ENCODE data around the gene DAAM2.

DAAM2 gene

DNA sequence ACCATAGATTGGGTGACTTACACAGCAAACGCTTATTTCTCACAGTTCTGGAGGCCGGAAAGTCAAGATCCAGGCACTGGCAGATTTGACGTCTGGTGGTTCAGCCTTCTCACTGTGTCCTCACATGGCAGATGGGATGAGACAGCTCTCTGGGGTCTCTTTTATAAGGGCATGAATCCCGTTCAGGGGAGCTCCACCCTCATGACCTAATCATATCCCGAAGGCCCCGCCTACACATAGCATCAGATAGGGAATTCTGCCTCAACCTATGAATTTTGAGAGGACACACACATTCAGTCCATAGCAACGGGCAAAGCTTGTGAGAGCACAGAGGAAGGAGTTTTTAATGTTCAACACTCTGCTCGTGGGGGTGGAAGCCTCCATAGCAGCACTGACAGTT is 27.5 kb downstream of the DAAM2 start:
- no peak for ATAC-seq

DNA sequence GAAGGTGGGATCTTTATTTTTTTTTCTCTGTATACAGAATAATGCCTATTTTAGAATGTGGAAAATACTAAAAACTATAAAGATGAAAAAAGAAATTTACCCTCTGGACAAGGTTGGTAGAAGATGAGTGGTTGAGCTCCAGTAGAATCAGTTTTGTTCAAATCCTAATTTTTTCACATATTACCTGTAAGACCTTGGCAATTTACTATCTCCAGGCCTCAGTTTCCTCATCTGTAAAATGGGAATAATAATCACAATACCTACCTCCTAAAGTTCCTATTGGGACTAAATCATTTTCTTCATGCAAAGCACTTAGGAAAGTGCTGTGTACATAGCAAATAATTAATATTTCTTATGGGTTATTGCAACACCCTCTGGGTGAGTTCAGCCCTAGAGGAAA is 28.4 kb downstream of the DAAM2 start:
- ATAC-seq, result no peak

DNA sequence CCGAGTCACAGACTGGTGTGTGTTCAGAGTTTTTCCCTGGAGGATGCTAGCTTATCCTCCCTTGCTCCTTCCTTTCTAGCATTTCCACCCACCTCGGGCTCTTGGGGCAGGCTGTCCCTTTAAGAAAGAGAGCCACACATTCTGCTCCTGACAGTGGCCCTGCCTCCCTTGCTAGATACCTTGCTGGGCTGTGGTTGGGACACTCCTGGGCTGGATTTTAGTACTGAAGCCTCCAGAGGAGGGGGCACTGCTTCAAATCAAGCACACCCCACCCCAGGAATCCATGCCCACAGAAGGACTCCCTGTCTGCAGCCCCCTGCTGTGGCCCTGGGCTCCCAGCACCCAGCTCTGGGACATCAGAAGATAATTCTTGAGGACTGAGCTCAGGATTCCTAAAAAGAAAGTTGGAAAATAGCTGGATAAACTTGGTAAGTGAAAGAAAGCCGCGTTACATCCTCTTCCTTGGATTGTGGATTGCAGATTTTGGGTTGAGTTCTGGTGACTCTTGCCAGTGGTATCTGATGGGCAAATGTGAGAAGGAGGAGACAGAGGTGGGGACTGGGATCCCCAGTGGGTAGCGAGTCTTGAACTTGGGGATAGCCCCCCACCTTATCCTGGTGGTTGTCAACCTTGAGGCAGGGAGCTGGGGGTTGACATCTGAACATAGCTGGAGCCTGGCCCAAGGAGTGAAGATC is 29.0 kb downstream of the DAAM2 start:
- no peak for ATAC-seq

DNA sequence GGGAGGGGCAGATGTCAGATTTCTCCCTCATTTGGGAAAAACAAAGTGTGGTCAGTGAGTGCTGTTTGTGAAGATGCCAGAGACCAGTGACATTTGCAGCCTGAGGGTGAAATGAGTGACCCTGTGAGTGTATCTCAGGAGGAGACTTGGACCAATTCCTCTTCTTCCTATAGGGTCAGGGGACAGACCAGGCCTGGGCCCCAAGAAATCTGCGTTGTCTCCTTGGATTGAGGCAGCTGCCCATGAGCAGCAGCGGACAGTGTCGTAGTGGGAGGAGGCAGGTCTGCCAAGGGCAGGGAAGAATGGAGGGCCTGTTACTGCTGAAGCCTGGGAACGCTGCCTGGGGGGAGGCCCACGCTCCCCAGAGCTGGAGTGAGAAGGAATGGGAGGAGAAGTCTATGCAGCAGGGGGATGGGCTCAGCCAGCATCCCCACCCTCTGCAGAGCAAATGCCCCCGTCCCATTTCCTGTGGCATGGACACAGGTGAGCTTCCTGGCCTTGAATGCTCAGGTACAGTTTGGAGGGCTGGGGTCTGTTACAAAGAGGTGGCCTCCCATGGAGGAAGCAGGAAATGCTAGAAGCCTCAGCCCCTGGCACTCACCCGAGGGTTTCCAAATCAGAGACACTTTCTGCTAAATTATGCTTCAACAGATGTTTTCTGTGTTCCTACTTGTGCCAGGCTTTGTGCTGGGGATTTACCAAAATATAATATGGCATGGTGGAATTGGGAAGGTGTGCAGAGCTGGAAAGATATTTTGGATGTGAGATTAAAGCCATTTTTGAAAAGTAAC is 29.8 kb downstream of the DAAM2 start:
- ATAC-seq, result no peak

DNA sequence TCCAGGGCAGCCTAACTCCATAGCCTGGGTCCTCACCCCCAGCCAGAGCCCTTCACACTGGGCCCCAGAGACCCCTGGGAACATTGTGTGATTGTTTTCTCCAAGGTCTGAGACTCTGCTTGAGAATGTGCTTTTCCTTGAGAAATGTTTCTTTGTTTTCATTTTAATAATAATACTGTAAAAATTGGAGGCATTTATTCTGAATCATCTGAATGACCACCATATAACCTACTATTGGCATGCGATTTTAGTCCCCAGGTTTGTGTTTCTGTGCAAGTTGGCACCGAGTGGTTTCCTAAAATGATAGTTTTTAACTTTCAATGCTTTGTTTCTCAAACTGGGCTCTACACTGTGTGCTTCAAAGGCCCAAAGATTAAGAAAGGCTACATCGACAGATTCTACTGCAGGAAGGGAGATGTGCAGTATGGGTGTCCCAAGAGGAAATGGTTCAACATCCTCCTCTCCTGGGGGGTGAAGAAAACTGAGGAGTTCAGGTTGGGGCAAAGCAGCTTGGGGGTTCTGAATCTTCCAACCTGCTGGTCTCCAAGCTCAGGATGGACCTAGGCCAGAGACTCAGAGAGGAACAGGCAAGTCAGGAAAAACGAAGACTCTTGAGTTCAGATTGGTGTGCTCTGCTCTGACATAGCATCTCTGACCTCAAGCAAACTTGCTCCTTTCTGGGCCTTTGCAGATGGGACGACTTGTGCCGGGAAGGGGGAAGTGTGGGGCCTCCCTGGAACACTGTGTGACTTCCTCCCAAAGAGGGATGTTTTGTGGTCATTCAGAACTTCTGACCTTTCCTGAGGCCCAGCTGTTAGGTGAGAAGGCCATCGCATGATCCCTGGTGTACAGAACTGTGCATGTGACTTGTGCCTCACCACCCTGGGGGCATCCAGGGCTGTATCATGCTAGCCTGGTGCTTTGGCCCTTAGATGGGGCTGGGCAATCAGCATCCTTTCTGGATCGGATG is 31.0 kb downstream of the DAAM2 start:
- no peak for ATAC-seq

DNA sequence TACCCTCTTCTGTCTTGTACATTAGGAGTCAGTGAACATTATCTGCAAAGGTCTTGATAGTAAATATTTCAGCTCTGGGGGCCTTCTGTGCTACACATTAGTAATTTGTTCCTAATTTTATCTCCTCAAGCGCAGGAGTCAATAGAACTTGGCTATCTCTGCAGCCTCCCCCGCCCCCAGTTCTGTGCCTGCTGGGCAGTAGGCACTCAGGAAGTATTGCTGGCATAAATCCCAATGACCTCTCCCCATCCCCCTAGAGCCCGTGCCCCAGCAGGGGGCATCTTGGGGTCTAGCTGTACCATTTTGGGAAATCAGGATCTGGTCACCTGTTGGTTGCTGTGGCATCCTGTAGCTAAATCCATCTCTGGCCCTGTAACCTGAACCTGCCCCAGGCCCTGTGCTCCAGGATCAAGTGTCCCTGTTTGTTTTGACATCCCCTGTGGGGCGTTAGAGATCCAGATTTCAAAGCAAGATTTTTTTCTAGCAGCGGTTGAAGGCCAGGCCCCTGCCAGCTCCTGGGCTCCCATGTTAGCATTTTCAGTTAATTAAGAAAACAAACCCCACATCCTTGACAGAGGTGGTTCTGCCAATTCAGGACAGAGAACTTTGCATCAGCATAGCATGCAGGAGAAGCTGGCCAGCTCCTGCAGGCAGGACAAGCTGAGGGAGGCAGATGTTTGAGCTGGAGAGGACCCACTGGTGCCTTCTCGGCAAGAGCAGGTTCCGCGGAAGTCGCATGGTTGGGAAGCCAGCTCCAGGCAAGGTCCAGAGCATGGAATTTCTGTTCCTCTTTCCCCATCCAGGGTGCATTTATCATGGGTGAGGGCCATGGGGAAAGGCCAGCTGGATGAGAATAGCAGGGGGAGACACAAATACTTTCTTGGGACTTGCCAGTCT is 32.1 kb downstream of the DAAM2 start:
- no peak for ATAC-seq

DNA sequence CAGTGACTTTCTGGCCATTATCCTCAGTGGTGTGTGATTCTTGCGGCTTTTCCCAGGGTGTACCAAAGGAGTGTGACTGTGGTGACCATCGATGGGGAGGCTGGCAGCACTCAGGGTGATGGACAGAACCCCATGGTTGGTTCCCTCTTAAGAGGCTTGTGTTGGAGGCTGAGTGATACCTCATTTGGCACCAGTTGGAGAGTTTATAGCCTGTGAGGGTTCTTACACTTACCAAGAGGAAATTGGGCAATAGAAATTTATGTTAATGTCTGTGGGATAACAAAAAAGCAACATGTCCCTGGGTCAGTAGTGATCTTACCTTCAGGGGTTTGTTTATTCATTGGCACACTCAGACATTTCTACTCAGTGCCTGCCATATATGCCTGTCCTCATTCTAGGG is 37.2 kb downstream of the DAAM2 start:
- ATAC-seq, result no peak

DNA sequence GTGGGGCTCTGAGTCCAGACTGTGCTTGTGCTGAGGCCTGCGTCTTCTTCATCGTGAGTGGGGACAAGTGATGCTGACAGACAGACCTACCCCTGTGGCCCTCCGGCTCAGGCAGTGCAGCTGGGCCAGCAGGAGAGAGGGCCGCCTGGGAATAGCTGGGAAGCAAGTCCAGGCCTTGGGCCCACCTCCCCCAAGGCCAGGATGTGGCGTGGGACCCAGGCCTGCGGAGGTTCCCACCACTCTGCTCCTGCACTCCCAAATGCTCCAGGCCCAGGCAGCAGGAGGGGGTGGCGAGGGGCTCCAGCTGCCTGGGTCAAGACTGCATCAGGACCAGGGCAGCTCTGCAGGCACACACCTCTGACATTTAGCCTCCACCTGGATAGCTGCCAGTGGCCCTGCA is 38.3 kb downstream of the DAAM2 start:
- ATAC-seq, result no peak

DNA sequence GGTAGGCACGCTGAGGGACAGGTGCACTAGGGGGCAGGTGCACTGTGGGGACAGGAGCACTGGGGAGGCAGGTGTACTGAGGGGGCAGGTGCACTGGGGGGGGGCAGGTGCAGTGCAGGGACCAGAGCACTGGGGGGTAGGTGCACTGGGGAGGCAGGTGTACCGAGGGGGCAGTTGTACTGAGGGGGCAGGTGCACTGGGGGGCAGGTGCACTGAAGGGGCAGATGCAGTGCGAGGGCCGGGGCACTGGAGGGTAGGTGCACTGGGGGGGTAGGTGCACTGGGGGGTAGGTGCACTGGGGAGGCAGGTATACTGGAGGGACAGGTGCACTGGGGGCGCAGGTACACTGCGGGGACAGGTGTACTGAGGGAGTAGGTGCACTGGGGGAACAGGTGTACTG is 39.5 kb downstream of the DAAM2 start:
- ATAC-seq, result no peak

DNA sequence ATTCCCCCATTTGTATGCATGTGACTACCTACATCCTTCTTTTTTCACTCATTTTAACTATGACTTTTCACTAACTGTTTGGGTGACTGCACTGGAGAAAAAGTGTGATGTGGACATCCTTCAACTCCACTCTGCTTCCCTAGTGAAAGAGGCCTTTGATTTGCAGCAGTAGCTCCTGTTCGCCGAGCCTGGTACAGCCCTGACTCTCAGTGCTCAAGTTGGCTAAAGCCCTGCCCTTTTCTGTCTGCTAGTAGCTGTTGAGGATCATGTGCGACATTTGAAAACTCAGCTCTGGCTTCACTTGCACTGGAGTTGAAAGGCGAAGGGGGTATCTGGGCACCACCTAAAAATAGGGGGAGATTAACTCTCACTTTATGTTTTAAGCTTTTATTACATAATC is 42.1 kb downstream of the DAAM2 start:
- ATAC-seq, result no peak

DNA sequence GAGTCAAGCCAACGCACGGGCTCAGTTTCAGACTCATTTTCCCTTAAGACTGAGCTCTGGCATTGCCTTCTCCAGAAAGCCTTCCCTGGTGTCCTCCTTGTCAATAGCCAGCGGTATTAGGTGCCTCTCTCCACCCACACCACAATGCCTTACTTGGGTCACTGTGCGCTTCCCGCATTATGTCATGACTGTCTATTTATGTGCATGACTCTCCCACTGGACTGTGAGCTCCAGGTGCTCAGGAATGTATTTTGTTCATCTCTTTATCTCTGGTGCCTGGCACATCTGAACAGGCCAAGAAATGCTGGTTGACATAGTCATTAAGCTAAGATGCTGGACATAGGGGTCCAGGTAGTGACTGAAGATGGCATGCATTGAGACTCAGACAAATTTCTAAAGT is 42.7 kb downstream of the DAAM2 start:
- ATAC-seq, result no peak

DNA sequence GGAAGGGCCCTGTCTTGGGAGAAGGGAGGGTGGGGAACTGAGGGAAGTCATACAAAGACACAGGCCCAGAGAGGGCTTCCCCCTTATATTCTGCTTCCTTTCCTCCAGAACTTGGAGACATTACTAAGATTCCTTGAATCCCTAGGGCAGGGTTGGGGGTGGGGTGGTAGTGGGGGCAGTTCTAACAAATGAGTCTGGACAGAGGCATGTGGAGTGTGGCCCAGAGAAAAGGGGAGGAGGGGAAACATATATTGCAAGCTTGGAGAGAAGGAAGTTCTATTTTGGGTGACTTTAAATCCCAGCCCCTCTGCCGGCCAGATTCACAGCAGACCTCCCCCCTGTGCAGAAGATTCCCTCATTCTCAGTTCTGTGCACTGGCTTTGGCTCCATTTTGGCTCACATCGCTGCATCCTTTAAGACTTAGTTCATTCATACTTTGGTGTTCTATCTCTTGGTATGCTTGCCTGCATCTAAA is 43.7 kb downstream of the DAAM2 start:
- ATAC-seq, result no peak

DNA sequence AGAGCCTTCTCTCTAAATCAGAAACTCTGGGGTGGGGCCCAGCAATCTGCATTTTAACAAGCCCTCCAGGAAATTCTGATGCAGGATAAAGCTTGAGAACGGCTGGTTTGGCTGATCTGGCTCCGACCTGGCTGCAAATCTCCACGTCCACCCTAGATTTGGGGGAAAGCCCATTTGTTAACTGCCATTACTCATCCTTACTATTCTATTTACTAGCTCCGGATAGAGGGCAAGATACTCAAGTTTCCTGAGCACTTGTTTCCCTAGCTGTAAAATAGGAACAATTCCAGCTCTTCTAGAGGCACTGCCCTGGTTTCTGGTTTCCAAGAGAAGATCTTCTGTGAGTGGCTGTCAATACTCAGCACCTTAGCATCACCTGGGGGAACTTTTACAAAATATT is 44.4 kb downstream of the DAAM2 start:
- no peak for ATAC-seq

DNA sequence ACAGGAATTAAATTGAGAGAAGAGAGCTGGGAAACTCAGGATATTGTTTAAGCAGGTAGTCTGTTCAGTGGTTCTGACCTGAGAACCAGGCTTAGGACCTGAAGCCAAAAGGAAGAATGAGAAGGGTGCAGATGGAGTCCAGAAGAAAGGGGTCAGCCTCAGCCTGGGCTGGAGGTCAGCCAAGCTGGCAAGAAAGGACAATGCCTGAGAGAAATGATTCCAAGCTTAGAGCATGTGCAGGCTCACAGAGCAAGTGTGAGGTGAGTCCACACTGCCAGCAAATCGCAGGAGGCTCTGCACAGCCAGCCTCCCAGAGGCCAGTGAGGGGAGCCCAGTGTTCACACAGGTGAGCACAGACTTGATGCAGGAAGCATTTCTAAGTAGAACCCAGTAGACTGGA is 47.3 kb downstream of the DAAM2 start:
- ATAC-seq, result no peak

DNA sequence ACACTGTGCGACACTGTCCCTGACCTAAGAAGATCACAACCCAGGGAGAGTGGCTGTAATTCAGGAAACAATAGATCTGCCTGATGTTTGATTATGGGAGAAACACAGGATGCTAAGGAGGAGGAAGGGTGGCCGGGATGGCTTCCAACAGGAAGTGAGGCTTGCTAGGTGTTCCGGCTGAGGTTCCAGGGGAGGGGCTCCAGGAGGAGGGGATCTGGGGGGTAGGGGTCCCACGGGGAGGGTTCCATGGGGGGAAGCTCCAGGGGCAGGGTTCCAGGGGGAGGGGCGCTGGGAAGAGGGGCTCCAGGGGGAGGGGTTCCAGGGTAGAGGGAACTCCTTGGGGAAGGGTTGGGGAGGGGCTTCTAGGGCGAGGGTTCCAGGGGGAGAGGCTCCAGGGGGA is 48.6 kb downstream of the DAAM2 start:
- ATAC-seq, result no peak

DNA sequence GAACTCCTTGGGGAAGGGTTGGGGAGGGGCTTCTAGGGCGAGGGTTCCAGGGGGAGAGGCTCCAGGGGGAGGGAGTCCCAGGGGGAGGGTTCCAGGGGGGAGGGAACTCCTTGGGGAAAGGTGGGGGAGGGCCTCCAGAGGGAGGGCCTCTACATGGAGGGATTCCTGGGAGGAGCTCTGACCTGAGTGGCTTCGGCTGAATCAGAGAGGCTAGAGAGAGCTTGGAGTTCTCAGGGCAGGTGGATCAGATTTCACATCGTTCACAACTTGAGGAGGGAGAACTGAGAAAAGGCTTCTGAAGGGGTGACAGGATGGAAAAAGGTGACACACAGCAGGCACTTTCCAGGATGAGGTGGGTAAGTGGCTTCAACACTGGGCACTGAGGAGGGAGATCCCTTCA is 49.1 kb downstream of the DAAM2 start:
- ATAC-seq, result no peak

DNA sequence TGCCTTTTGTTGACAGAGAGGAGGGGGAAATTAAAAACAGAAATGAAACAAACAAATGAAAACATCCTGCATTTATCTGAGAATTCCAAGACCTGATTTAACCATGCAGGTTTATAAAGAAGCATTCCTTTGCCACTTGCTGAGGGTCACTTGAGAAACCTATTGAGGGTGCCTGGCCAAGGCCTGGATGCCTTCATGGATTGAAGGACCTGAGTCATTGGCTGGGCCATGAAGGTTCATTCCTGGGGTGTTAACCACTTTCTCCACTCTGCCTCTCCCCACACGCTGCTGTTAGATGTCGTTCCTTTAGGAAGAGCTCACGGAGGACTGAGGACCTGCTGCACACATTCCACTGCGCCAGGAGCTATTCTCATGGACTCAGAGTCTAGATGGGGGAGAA is 49.7 kb downstream of the DAAM2 start:
- ATAC-seq, result no peak

DNA sequence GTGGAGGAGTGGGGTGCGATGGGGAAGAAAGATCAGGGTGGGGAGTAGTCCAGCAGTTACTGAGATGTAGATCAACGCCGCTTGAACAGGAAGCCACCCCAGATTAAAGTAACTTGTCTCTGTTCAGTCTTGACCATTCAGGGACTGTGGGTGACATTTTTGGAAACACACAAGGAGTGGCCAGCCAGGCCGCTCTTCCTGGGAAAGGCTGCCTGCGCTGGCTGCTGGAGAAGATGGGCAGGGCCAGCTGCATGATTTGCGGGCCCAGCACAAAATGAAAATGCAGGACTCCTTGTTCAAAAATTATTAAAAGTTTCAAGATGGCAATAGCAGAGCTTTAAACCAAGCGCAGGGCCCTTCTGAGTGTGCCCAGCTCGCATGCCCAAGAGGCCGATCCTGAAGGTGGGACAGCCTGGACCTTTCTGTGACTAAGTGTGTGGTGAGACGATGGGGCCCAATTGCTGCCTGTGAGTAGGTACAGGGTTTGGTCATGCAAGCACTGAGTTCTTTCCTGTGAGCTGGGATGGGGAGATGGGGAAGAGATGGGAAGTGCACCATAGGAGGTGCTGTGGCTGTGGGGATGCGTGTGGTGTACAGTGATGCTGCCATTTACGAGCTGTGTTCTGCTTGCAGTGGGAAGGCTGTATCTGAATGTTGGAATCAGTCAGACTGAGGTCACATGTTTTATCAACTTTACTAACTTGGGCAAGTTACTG is 51.3 kb downstream of the DAAM2 start:
- ATAC-seq, result no peak

DNA sequence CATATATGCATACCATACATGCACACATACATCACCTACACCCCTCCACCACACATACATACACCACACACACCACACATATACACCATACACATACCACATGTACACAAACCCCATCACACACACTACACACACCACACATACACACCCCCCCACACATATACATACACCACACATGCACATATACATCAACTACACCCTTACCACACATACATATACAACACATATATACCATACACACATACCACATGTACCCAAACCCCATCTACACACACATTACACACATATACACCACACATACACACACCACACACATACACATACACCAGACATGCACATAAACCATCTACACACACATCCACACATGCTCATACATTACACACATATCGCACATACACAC is 52.7 kb downstream of the DAAM2 start:
- ATAC-seq, result no peak

DNA sequence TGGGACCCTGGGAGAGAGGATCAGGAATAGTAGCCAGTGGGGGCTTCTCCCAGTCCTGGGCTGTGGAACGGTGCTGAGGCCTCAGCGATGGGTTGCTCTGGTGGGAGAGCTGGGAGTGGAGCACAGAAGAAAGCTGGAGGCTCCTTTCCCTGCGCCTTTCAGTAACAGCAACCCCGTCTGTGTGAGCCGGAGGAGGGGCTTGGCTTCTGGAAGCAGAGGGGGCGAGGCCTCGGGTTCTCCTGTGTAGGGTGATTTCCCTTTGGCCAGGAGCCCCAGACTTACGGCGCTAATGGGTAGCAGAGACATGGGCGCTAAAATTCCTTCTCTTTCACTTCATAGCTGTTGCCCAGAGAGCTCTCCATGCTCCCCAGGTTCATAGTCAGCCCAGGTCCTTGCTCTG is 55.0 kb downstream of the DAAM2 start:
- ATAC-seq, result no peak

DNA sequence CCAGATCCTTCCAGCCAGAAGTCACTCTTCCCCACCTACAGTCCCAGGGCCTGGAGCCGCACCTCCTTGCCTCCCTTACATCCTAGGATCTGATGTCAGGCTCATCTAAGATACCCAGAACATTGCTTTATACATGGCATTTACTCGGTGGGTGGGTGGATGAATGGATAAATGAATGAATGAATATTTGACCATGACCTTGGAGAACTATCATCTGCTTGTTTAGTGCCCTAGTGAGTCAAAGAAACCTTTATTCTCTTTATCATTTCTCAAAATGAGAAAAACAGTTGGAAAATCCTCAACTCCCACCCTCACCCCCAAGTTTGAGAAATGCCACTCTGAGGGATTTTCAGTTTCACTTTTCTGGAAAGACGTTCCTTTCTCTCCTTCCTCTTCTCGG is 56.0 kb downstream of the DAAM2 start:
- no peak for ATAC-seq

DNA sequence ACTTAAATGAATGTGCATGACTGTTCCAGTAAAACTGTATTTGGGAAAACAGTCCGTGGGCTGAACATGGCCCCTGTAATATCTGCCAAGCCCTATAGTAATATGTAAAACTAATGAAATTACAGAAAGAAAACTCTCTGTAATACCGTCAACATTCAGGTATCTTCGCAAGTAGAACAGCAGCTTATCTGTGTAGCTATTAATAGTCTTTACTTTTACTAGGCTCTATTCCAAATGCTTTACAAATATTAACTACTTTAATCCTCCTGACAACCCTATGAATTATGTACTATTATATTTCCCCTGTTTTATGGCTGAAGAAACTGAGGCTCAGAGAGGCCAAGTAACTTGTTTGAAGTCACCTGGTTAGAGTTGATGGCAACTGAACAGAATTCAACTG is 57.1 kb downstream of the DAAM2 start:
- no peak for ATAC-seq

All from activated CD4-positive, CD25-positive, alpha-beta regulatory T cell treated with anti-CD3 and anti-CD28 coated beads, Interleukin-2, amount 50 U/mL, for 24 hours (primary cell).